WERI-Rb-1 (cell line): Measurements from ENCODE around the gene ALOX5AP.

ENCODE experiments used
- DNase-seq: peaks from one replicate; pipeline ENCODE4 v3.0.0-alpha.2; 2020
- H3K27ac ChIP-seq: fragments of 250-450 bp; sonication (Bioruptor Pico); 2 replicates; pipeline ENCODE4 v1.5.1; 2020; ENCODE audit warnings: mild to moderate bottlenecking, moderate library complexity
- H3K27me3 ChIP-seq: fragments of 250-450 bp; sonication (Bioruptor Pico); 2 replicates; pipeline ENCODE4 v1.5.1; 2021; ENCODE audit warnings: mild to moderate bottlenecking, low read depth, moderate library complexity; ENCODE audit not compliant: insufficient read depth, severe bottlenecking
- H3K36me3 ChIP-seq: fragments of 250-450 bp; sonication (Bioruptor Pico); 2 replicates; pipeline ENCODE4 v1.5.1; 2020; ENCODE audit warnings: mild to moderate bottlenecking, moderate library complexity
- H3K4me3 ChIP-seq: 2 replicates; pipeline ENCODE4 v1.5.1; 2011; ENCODE audit warnings: low read depth, mild to moderate bottlenecking, control low read depth, low read length
- H3K9me3 ChIP-seq: fragments of 250-450 bp; sonication (Bioruptor Pico); 2 replicates; pipeline ENCODE4 v1.5.1; 2021; ENCODE audit warnings: mild to moderate bottlenecking, moderate library complexity; ENCODE audit not compliant: severe bottlenecking
- TF ChIP-seq, protein P1 (sequence below): IDR thresholded peaks from 2 replicates; pipeline ENCODE4 v1.5.1; 2011; ENCODE audit warnings: low read depth, mild to moderate bottlenecking, control low read depth, inconsistent platforms, low read length

ALOX5AP gene

GRCh38 chr13:30722361-30722760 lies 13.0 kb upstream of the ALOX5AP start:
- no peak overlapping the region for H3K27ac ChIP-seq
- H3K9me3 ChIP-seq, result no peaks in the 10 kb centered on the region
- no peaks in the 10 kb centered on the region for H3K27me3 ChIP-seq
- TF ChIP-seq, protein P1, sequence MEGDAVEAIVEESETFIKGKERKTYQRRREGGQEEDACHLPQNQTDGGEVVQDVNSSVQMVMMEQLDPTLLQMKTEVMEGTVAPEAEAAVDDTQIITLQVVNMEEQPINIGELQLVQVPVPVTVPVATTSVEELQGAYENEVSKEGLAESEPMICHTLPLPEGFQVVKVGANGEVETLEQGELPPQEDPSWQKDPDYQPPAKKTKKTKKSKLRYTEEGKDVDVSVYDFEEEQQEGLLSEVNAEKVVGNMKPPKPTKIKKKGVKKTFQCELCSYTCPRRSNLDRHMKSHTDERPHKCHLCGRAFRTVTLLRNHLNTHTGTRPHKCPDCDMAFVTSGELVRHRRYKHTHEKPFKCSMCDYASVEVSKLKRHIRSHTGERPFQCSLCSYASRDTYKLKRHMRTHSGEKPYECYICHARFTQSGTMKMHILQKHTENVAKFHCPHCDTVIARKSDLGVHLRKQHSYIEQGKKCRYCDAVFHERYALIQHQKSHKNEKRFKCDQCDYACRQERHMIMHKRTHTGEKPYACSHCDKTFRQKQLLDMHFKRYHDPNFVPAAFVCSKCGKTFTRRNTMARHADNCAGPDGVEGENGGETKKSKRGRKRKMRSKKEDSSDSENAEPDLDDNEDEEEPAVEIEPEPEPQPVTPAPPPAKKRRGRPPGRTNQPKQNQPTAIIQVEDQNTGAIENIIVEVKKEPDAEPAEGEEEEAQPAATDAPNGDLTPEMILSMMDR, result no peak
- no peaks in the 10 kb centered on the region for H3K36me3 ChIP-seq
- no peak overlapping the region for H3K4me3 ChIP-seq
- no peak for DNase-seq

DNA sequence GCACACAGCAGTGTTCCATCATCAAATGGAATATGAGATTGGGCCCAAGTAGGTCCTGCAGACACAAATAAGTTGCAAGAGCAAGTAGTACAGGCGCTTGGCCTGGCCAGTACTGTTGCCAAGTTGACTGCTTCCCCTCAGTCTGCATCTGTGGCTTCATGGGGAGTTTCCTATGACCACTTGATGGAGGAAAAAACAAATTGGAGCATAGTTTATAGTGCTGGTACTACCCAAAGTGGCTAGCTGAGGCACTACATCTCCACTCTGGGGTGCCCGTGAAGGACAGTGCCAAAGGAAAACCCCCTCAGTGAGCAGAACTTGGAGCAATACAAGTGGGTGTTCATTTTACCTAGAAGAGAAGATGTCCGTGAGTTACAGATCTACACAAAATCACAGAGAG lies 10.6 kb upstream of the ALOX5AP start:
- H3K9me3 ChIP-seq, result no peaks in the 10 kb centered on the region

DNA sequence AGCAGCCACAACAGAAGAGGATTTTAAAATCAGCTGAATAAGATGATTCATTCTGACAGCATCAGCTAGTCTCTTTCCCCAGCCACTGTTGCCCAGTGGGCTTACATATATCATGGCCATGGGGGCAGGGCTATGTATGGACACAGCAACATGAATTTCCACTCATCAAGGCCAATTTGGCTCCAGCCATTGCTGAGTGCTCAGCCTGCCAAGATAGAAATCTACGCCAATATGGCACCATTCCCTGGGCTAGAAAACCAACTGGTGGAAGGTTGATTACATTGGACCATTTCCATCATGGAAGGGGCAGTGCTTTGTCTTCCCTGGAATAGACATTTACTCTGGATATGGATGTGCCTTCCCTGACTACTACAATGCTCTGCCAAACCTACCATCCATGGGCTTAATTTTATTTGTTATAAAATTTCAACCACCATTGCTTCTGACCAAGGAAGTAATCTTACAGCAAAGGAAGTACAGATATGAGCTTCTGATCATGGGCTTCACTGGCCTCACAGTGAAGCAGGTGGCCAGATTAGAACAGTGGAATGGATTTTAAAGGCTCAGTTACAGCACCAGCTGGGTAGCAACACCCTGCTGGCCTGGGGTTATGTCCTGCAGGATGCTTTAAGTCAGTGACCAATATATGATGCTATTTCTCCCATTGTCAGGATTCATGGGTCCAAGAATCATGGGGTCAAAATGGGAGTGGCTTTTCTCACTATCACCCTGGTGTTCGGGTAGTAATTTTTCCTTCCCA lies 9.8 kb upstream of the ALOX5AP start:
- no peak overlapping the region for H3K4me3 ChIP-seq
- DNase-seq, result peak; percentile 24
- H3K9me3 ChIP-seq, result no peaks in the 10 kb centered on the region
- no peaks in the 10 kb centered on the region for H3K27me3 ChIP-seq
- TF ChIP-seq, protein P1, result no peak
- H3K36me3 ChIP-seq, result no peaks in the 10 kb centered on the region
- H3K27ac ChIP-seq, result no peak overlapping the region

More for the DNA sequence above, 10.6 kb upstream of the ALOX5AP start:
- Histone ChIP-seq H3K4me3 (no peak overlapping the region), H3K27ac (no peak overlapping the region), H3K27me3 (no peaks in the 10 kb centered on the region), H3K36me3 (no peaks in the 10 kb centered on the region)
- DNase-seq, result no peak
- TF ChIP-seq, protein P1, result no peak

DNA sequence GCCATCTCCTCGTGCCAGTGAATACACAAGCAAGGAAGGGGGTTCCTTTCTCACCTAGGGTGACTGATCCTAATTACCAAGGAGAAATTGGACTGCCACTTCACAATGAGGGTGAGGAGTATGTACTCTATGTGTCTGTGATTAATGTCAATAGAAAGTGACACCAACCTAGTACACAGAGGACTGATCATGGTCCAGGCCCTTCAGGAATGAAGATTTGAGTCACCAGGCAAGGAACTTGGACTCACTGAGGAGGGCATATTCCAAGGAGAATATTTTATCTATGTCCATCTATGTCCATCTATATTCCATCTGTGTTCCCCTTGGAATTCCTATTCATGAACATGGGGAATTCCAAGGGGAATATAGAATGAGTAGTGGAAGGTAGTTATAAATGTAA lies 9.2 kb upstream of the ALOX5AP start:
- DNase-seq, result no peak
- no peaks in the 10 kb centered on the region for H3K9me3 ChIP-seq
- no peaks in the 10 kb centered on the region for H3K27me3 ChIP-seq
- TF ChIP-seq, protein P1, result no peak
- no peaks in the 10 kb centered on the region for H3K36me3 ChIP-seq
- no peak overlapping the region for H3K27ac ChIP-seq
- H3K4me3 ChIP-seq, result no peak overlapping the region

GRCh38 chr13:30727491-30728355 lies 7.6 kb upstream of the ALOX5AP start:
- Histone ChIP-seq H3K36me3 (no peaks in the 10 kb centered on the region), H3K27me3 (no peaks in the 10 kb centered on the region), H3K9me3 (no peaks in the 10 kb centered on the region), H3K27ac (peak overlapping the region; percentile 36), H3K4me3 (no peak overlapping the region)
- TF ChIP-seq, protein P1, result no peak
- DNase-seq, result peak; percentile 41
